NOMO-1 treated with DMSO at 0.1 percent for 48 hours (cell line): ENCODE measurements around the gene ITPR1.

Experiments used
- DNase-seq: peaks from one replicate; lab custom pipeline; 2025; ENCODE audit not compliant: unreplicated experiment; lab: John Stamatoyannopoulos, UW

The ITPR1 gene

GRCh38 chr3:4678320-4678719 lies 185.2 kb downstream of the ITPR1 start:
- no peak for DNase-seq

GRCh38 chr3:4680227-4680691 lies 187.1 kb downstream of the ITPR1 start:
- no peak for DNase-seq

GRCh38 chr3:4680871-4681300 lies 187.7 kb downstream of the ITPR1 start:
- no peak for DNase-seq

- no peak for DNase-seq
Observed at GRCh38 chr3:4681301-4681700, 188.2 kb downstream of the ITPR1 start.

- no peak for DNase-seq
Observed at GRCh38 chr3:4684117-4684516, 191.0 kb downstream of the ITPR1 start.

- no peak for DNase-seq
Observed at GRCh38 chr3:4684976-4685375, 191.8 kb downstream of the ITPR1 start.

GRCh38 chr3:4685673-4686345 lies 192.7 kb downstream of the ITPR1 start:
- no peak for DNase-seq

GRCh38 chr3:4686619-4687018 lies 193.5 kb downstream of the ITPR1 start:
- DNase-seq, result no peak

- no peak for DNase-seq
Observed at GRCh38 chr3:4687167-4687566, 194.0 kb downstream of the ITPR1 start.

- no peak for DNase-seq
Observed at GRCh38 chr3:4687596-4687995, 194.4 kb downstream of the ITPR1 start.

GRCh38 chr3:4688411-4688810 lies 195.3 kb downstream of the ITPR1 start:
- DNase-seq, result no peak

GRCh38 chr3:4689021-4689420 lies 195.9 kb downstream of the ITPR1 start:
- DNase-seq, result no peak

GRCh38 chr3:4690277-4690676 lies 197.1 kb downstream of the ITPR1 start:
- no peak for DNase-seq

- DNase-seq, result peak; percentile 43
Observed at GRCh38 chr3:4693620-4694019, 200.5 kb downstream of the ITPR1 start.

- no peak for DNase-seq
Observed at GRCh38 chr3:4695846-4696245, 202.7 kb downstream of the ITPR1 start.

GRCh38 chr3:4696266-4696665 lies 203.1 kb downstream of the ITPR1 start:
- no peak for DNase-seq

GRCh38 chr3:4698125-4698821 lies 205.1 kb downstream of the ITPR1 start:
- no peak for DNase-seq

- no peak for DNase-seq
Observed at GRCh38 chr3:4703054-4703480, 209.9 kb downstream of the ITPR1 start.

GRCh38 chr3:4704552-4704951 lies 211.4 kb downstream of the ITPR1 start:
- DNase-seq, result no peak

GRCh38 chr3:4707324-4707723 lies 214.2 kb downstream of the ITPR1 start:
- DNase-seq, result no peak

GRCh38 chr3:4708230-4708629 lies 215.1 kb downstream of the ITPR1 start:
- DNase-seq, result no peak

- no peak for DNase-seq
Observed at GRCh38 chr3:4709341-4709740, 216.2 kb downstream of the ITPR1 start.

GRCh38 chr3:4710191-4710590 lies 217.0 kb downstream of the ITPR1 start:
- DNase-seq, result no peak
